Endothelial cell of umbilical vein (primary cell): ENCODE measurements around the gene FAM53B. TPM values are rescaled to one million over a fixed set of nuclear protein-coding genes. Genes with fewer than 3 reads are reported as not detected.

Experiments
- BruUV-seq: library from RNA; stranded (reverse); fragments of 400-500 nt; replicated peaks from 2 replicates; lab custom pipeline; 2021; lab: Mats Ljungman, UMichigan
- CTCF ChIA-PET: fragments of 300-600, 350-600 bp; sonication (Branson Sonifier 250); formaldehyde crosslinking; loops from one replicate; lab custom pipeline; 2021; ENCODE audit warnings: antibody characterized with exemption, inconsistent platforms; lab: Charles Lee
- POLR2A ChIA-PET: fragments of 300-600, 350-600 bp; sonication (Branson Sonifier 250); formaldehyde crosslinking; loops from one replicate; lab custom pipeline; 2021; ENCODE audit warnings: antibody characterized with exemption, inconsistent platforms; lab: Charles Lee
- DNase-seq: peaks from one replicate; pipeline ENCODE4 v3.0.0-alpha.2; 2011; ENCODE audit warnings: low read depth, low spot score
- FAIRE-seq: peaks from 2 replicates; lab custom pipeline; 2011; peaks lifted over from hg19 to GRCh38; lab: Jason Lieb, UNC
- H2AFZ ChIP-seq: 2 replicates; pipeline ENCODE4 v1.6.0; 2012; ENCODE audit warnings: low read depth, low read length, control low read depth, inconsistent platforms
- H3K27ac ChIP-seq: 2 replicates; pipeline ENCODE4 v1.5.1; 2011; ENCODE audit warnings: low read depth, mild to moderate bottlenecking, control low read depth, low read length, moderate library complexity; ENCODE audit not compliant: insufficient read depth
- H3K27me3 ChIP-seq, 2 experiments: 2 replicates each; pipeline versions ENCODE4 v1.6.0 to v1.6.1; 2011; ENCODE audit warnings: low read length in 2 of 2, mixed read lengths in 1 of 2; ENCODE audit not compliant: control insufficient read depth in 2 of 2, insufficient read depth in 2 of 2
- H3K36me3 ChIP-seq, 2 experiments: 2 replicates in 1 of 2; 3 replicates in 1 of 2; pipeline ENCODE4 v1.5.1; 2011; ENCODE audit warnings: low read length in 2 of 2, mild to moderate bottlenecking in 1 of 2, moderate library complexity in 1 of 2; ENCODE audit not compliant: control insufficient read depth in 2 of 2, insufficient read depth in 2 of 2; ENCODE audit errors: extremely low read depth in 1 of 2
- H3K4me1 ChIP-seq: 3 replicates; pipeline ENCODE4 v1.5.1; 2011; ENCODE audit warnings: mild to moderate bottlenecking, low read length; ENCODE audit not compliant: control insufficient read depth, insufficient read depth; ENCODE audit errors: extremely low read depth
- H3K4me2 ChIP-seq: 2 replicates; pipeline ENCODE4 v1.6.1; 2011; ENCODE audit warnings: low read length, control low read depth, mixed read lengths; ENCODE audit not compliant: insufficient read depth
- H3K4me3 ChIP-seq, 3 experiments: fragments of 200-600 bp in 1 of 3; sonication (generic), shearing (Covaris generic) in 1 of 3; replicated peaks in 1 of 3; 2 replicates each; pipeline ENCODE4 v1.5.1; 2011 to 2016; ENCODE audit warnings: control low read depth in 3 of 3, low read length in 3 of 3, mild to moderate bottlenecking in 2 of 3, inconsistent platforms in 1 of 3, low read depth in 1 of 3, moderate library complexity in 1 of 3; ENCODE audit not compliant: insufficient read depth in 1 of 3
- H3K79me2 ChIP-seq: 2 replicates; pipeline ENCODE4 v1.6.0; 2012; ENCODE audit warnings: low read length, inconsistent platforms; ENCODE audit not compliant: control insufficient read depth, insufficient read depth
- H3K9ac ChIP-seq: replicated peaks from 2 replicates; pipeline ENCODE3; 2011; ENCODE audit warnings: low read length, control low read depth; ENCODE audit not compliant: insufficient read depth; ENCODE audit errors: extremely low read depth
- H3K9me1 ChIP-seq: replicated peaks from 3 replicates; pipeline ENCODE4 v1.6.0; 2011; ENCODE audit warnings: mild to moderate bottlenecking, low read length; ENCODE audit not compliant: control insufficient read depth, insufficient read depth; ENCODE audit errors: extremely low read depth
- H3K9me3 ChIP-seq: replicated peaks from 2 replicates; pipeline ENCODE4 v1.5.1; 2012; ENCODE audit warnings: low read length, inconsistent platforms; ENCODE audit not compliant: control insufficient read depth, insufficient read depth
- H4K20me1 ChIP-seq: replicated peaks from 2 replicates; pipeline ENCODE3; 2011; ENCODE audit warnings: mild to moderate bottlenecking, low read length; ENCODE audit not compliant: control insufficient read depth, insufficient read depth; ENCODE audit errors: extremely low read depth
- CTCF ChIP-seq, 2 donors: IDR thresholded peaks; 1 replicate in 1 of 2; 2 replicates in 1 of 2; pipeline ENCODE4 v1.5.1; 2011; ENCODE audit warnings: low read length in 2 of 2, mild to moderate bottlenecking in 2 of 2, moderate library complexity in 2 of 2, control low read depth in 1 of 2, inconsistent platforms in 1 of 2, low read depth in 1 of 2; ENCODE audit not compliant: insufficient read depth in 1 of 2; ENCODE audit errors: extremely low read depth in 1 of 2
- JUN ChIP-seq: IDR thresholded peaks from 2 replicates; pipeline ENCODE4 v1.6.1; 2011; ENCODE audit warnings: borderline replicate concordance, low read depth; ENCODE audit not compliant: insufficient read length, insufficient read depth
- MYC ChIP-seq: IDR thresholded peaks from one replicate; pipeline ENCODE4 v1.6.1; 2011; ENCODE audit warnings: mild to moderate bottlenecking, low read depth, low read length
- POLR2A ChIP-seq: IDR thresholded peaks from 2 replicates; pipeline ENCODE4 v1.6.1; 2012; ENCODE audit warnings: low read depth, mild to moderate bottlenecking, control low read depth, low read length
- POLR2AphosphoS5 ChIP-seq: IDR thresholded peaks from 2 replicates; pipeline ENCODE4 v1.6.1; 2012; ENCODE audit warnings: low read depth, mild to moderate bottlenecking, control low read depth, low read length, moderate library complexity; ENCODE audit not compliant: insufficient read depth
- dilution Hi-C: fragments of 300-500 bp; cut with MboI; formaldehyde crosslinking; loops from one replicate; pipeline ENCODE4 v1.15.0; 2019; ENCODE audit warnings: low sequenced_read_pairs; ENCODE audit not compliant: extremely low pct_ligation_motif_present
- intact Hi-C: fragments of 100-400 bp; cut with micrococcal nuclease; formaldehyde crosslinking; loops from one replicate; pipeline ENCODE4 v1.10.0; 2022
- polyA plus RNA-seq, 4 experiments: library from polyadenylated mRNA; depleted of rRNA in 3 of 4; stranded (reverse) in 3 of 4; unstranded in 1 of 4; fragments of >200 nt; gene quantifications; 2 replicates each; pipeline versions ENCODE4 v1.2.1 to v1.2.3, GENCODE V29; 2011 to 2012; ENCODE audit warnings: missing spikeins in 1 of 4
- total RNA-seq: library from RNA; stranded (reverse); gene quantifications from 2 replicates; pipeline ENCODE4 v1.2.3, GENCODE V29; 2021

Gene FAM53B
- total and polyA plus RNA-seq, 2 donors (not counting 3 experiments of a cell fraction or from before 2014, with no cell fraction given) = 8.5 to 21.1 TPM

- H3K9me1 ChIP-seq = no peaks in the 10 kb centered on the region
- H3K4me1 ChIP-seq = peaks cover 30% of the 10 kb centered on the region
- H3K27me3 ChIP-seq = no peaks in the 10 kb centered on the region
- H3K36me3 ChIP-seq = no peaks in the 10 kb centered on the region
- H3K4me2 ChIP-seq = no peak overlapping the region
- no TSS peak for BruUV-seq
- no peak overlapping the region for H3K4me3 ChIP-seq
- no peak overlapping the region for H2AFZ ChIP-seq
- no peak overlapping the region for H3K9ac ChIP-seq
- DNase-seq (no peak), FAIRE-seq (no peak)
- H3K9me3 ChIP-seq = no peaks in the 10 kb centered on the region
- H3K27ac ChIP-seq = no peak overlapping the region
- TF ChIP-seq POLR2A (no peak), MYC (no peak), JUN (no peak), CTCF (IDR thresholded peaks at IDR 0.05; ENCODE audit: extremely low read depth in 1 of 2, insufficient read depth in 1 of 2, low read depth in 1 of 2, low read length in 2 of 2) (no peak), POLR2AphosphoS5 (no peak)
- ChIA-PET CTCF (interaction anchor here (0.6 to 4.7 kb wide), 8 partner anchors 14 to 200 kb away, joined by 3 to 105 read pairs (median 33); no protein-coding TSS in a partner anchor), POLR2A (no interaction called here)
- H3K79me2 ChIP-seq = peaks cover 35% of the 10 kb centered on the region
- intact Hi-C loops (no loop called here), dilution Hi-C loops (no loop called here)
- no peaks in the 10 kb centered on the region for H4K20me1 ChIP-seq
Measured at GRCh38 chr10:124739119-124739921, 4.9 kb downstream of the FAM53B start.
